ENCODE measurements around the gene CAMTA1.

Gene CAMTA1

GRCh38 chr1:6985549-6986276 lies 200.5 kb downstream of the CAMTA1 start:
- no peak for DNase-seq

GRCh38 chr1:6986281-6986680 lies 201.0 kb downstream of the CAMTA1 start:
- no peak for DNase-seq

GRCh38 chr1:6987940-6988339 lies 202.7 kb downstream of the CAMTA1 start:
- no peak for DNase-seq

- DNase-seq = no peak
These were observed 203.5 kb downstream of the CAMTA1 start for GRCh38 chr1:6988796-6989195.

- DNase-seq = no peak
These were observed 204.2 kb downstream of the CAMTA1 start for GRCh38 chr1:6989212-6990159.

GRCh38 chr1:6991266-6991665 lies 206.0 kb downstream of the CAMTA1 start:
- DNase-seq = no peak

GRCh38 chr1:6995789-6996188 lies 210.5 kb downstream of the CAMTA1 start:
- DNase-seq = no peak

- DNase-seq = no peak
These were observed 211.1 kb downstream of the CAMTA1 start for GRCh38 chr1:6996371-6996770.

GRCh38 chr1:6996866-6997265 lies 211.6 kb downstream of the CAMTA1 start:
- no peak for DNase-seq

GRCh38 chr1:6998267-6998666 lies 213.0 kb downstream of the CAMTA1 start:
- no peak for DNase-seq

- DNase-seq = no peak
These were observed 214.6 kb downstream of the CAMTA1 start for GRCh38 chr1:6999826-7000225.

- no peak for DNase-seq
These were observed 215.5 kb downstream of the CAMTA1 start for GRCh38 chr1:7000720-7001119.

- no peak for DNase-seq
These were observed 217.5 kb downstream of the CAMTA1 start for GRCh38 chr1:7002728-7003127.

GRCh38 chr1:7003676-7004075 lies 218.4 kb downstream of the CAMTA1 start:
- DNase-seq = no peak

- DNase-seq = no peak
These were observed 218.9 kb downstream of the CAMTA1 start for GRCh38 chr1:7004181-7004580.

- no peak for DNase-seq
These were observed 220.5 kb downstream of the CAMTA1 start for GRCh38 chr1:7005762-7006161.

- DNase-seq = no peak
These were observed 222.0 kb downstream of the CAMTA1 start for GRCh38 chr1:7006996-7007871.

- no peak for DNase-seq
These were observed 222.6 kb downstream of the CAMTA1 start for GRCh38 chr1:7007902-7008301.

- DNase-seq = no peak
These were observed 223.1 kb downstream of the CAMTA1 start for GRCh38 chr1:7008331-7008730.

GRCh38 chr1:7008975-7009740 lies 223.9 kb downstream of the CAMTA1 start:
- DNase-seq = no peak

- DNase-seq = no peak
These were observed 224.7 kb downstream of the CAMTA1 start for GRCh38 chr1:7009741-7010525.

All from NCI-H1105 treated with DMSO at 0.1 percent for 48 hours (cell line).